Peyer's patch (tissue), 4 donors: ENCODE measurements around the gene THUMPD2.

ENCODE experiments used
- POLR2A ChIP-seq, 2 donors: fragments of 450-650 bp; IDR thresholded peaks; one replicate each; pipeline ENCODE4 v1.5.1; 2017; ENCODE audit warnings: antibody characterized with exemption in 2 of 2, mild to moderate bottlenecking in 2 of 2, moderate library complexity in 2 of 2
- TF ChIP-seq, protein P1 (sequence below), 6 experiments: fragments of 450-650 bp in 4 of 6; fragments of 200-600 bp in 2 of 6; sonication (generic) in 1 of 6; IDR thresholded peaks; one replicate each; pipeline ENCODE4 v1.5.1; 2017 to 2019; ENCODE audit warnings: antibody characterized with exemption in 6 of 6, mild to moderate bottlenecking in 3 of 6, moderate library complexity in 1 of 6

DNA sequence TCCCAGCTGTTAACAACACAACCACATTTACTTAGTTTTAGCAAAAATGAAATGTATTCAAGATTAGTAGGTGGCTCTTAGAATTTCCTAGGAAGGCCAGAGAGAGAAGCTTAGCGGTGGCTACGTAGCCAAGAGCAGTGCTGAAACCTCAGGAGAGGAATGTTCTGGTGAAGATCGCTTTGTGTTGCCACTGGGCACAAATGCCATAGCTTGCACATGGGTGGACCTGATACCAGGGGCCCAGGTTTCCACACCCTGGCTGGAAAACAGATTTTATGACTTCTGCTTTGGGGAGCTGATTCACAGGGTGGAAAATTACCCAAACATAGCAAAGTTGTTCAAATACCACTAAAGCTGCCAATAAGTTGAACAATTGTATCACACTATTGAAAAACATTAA lies 43.4 kb downstream of the THUMPD2 start:
- TF ChIP-seq, protein P1, sequence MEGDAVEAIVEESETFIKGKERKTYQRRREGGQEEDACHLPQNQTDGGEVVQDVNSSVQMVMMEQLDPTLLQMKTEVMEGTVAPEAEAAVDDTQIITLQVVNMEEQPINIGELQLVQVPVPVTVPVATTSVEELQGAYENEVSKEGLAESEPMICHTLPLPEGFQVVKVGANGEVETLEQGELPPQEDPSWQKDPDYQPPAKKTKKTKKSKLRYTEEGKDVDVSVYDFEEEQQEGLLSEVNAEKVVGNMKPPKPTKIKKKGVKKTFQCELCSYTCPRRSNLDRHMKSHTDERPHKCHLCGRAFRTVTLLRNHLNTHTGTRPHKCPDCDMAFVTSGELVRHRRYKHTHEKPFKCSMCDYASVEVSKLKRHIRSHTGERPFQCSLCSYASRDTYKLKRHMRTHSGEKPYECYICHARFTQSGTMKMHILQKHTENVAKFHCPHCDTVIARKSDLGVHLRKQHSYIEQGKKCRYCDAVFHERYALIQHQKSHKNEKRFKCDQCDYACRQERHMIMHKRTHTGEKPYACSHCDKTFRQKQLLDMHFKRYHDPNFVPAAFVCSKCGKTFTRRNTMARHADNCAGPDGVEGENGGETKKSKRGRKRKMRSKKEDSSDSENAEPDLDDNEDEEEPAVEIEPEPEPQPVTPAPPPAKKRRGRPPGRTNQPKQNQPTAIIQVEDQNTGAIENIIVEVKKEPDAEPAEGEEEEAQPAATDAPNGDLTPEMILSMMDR (IDR thresholded peaks at IDR 0.05), result no peak
- TF ChIP-seq POLR2A (IDR thresholded peaks at IDR 0.05), result no peak
